Colon (tissue), 2 donors: ENCODE results near the gene LIME1.

Source experiments
- FAIRE-seq: peaks from 2 replicates; lab custom pipeline; 2012; peaks lifted over from hg19 to GRCh38; lab: Jason Lieb, UNC
- donor health status: control.
- donor health status: control.

LIME1 gene

DNA sequence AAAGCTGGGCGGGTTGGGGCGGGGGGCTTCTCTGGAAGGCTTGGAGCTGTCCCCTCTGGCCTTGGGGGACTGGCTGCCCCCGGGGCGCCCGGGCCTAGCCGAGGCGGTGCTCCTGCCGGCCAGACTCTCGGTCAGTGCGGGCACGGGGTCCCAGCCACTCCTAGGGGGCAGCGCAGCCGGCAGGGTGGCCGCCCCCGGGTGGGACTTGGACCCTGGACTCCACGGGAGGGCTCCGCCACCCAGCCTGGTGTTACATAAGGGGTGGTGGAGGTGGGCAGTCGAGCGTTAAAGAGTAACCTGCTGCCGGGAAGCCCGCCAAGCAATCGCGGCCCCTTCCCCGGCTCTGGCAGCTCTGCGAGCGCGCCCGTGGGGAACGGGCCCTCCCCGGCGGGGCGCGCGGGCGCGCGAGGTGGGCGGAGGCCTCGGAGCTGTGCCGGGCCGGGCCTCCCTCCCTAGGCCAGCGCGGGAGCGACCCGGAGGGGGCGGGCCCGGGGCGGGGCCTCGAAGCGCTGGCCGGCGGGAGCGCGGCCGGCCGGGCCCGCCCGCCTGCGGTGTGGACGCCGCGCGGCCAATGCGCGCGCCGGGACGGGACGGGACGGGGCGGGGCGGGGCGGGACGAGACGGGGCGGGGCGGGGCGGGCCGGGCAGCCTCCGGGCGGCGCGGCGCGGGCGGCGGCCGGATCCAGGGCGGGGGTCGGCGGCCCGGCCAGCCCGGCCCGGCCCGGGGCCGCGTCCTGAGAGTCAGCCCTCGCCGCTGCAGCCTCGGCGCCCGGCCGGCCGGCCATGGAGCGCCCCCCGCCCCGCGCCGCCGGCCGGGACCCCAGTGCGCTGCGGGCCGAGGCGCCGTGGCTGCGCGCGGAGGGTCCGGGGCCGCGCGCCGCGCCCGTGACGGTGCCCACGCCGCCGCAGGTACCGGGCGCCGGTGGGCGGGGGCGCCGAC, 2.9 kb downstream of the LIME1 start, which contains the start of gene SLC2A4RG:
TSS of gene SLC2A4RG (plus strand) at position 647 of the 940 bp plus-strand sequence. CDS start at position 784, 137 bp downstream.
- FAIRE-seq: no peak

DNA sequence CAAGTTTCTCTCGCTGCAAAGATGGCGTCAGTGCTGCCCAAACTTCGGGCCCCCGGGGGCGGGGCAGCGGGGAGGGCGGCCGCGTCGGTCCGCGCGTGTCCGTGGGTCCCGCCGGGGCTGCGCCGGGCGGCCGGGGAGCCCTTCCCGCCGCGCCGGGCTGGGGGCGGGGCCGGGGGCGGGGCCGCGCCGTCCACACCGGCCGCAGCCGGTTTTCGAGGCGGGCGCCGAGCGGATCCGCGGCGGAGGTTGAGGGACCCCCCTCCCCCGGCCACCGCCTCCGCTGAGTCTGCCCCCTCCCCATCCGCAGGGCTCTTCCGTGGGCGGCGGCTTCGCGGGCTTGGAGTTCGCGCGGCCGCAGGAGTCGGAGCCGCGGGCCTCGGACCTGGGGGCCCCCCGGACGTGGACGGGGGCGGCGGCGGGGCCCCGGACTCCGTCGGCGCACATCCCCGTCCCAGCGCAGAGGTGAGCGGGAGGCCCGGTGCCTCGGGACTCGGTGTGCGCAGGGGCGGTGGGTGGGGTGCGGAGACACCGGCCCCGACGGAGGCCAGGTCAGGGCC, 3.7 kb downstream of the LIME1 start:
- no peak for FAIRE-seq

DNA sequence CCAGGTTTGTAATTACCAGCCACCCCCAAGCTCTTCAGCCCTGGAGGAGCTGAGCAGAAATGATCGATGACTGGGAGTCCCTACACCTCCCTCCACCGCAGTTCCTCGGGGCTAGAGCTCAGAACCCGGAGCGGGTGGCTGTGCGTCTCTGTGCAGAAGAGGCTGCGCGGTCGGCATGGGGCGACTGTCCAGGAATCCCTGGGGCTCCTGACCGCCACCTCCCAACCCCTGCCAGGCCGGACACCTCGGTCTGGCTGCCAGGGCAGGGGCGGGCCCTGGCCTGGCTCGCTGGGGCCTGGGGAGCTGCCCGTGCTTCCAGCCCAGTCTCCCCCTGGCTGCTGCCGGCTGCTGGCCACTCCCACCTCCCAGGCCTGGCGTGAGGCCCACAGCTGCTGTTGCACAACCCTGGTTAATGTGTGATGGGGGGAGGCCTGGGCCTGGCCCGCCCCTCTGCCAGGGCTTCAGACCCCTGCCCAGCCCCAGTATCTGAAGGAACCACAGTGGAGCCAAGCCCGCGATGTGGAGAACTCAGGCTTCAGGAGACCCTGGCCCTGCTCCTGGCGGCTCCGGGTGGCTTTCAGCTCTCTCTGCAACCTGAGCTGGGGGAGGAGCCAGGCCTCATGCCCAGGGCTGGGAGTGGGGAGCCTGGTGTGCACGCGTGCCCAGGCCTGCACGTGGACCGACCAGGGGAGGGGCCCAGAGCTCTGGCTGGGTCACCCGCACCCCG, 4.3 kb downstream of the LIME1 start:
- no peak for FAIRE-seq

DNA sequence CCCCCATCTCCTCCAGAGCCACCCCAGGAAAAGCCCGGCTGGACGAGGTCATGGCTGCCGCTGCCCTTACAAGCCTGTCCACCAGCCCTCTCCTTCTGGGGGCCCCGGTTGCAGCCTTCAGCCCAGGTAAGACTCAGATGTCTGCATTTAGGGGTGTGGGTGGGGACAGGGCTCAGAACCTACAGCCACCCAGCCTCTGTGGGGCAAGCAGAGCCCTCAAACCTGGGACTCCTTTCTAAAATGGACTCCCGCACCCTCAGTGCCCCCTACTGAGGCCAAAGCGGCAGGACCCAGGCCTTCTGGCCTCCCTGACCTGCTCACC, 4.9 kb downstream of the LIME1 start:
- FAIRE-seq: no peak

DNA sequence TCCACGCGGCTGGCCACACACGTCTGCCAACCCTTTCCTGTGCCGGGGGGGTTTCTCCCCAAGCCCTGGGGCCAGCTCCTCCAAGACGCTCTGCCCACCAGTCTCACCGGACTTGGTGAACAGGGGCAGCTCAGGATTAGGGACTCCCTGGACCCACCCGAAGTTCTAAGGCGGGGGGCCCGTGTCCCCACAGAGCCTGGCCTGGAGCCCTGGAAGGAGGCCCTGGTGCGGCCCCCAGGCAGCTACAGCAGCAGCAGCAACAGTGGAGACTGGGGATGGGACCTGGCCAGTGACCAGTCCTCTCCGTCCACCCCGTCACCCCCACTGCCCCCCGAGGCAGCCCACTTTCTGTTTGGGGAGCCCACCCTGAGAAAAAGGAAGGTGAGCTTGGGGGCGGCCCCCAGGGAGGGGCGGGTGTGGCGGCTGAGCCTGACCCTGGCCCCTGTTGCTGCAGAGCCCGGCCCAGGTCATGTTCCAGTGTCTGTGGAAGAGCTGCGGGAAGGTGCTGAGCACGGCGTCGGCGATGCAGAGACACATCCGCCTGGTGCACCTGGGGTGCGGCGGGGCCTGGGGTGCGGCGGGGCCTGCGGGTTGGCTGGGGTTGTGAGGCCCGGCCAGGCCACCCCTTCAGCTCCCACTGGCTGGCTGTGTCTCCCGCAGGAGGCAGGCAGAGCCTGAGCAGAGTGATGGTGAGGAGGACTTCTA, 5.4 kb downstream of the LIME1 start:
- FAIRE-seq: no peak

DNA sequence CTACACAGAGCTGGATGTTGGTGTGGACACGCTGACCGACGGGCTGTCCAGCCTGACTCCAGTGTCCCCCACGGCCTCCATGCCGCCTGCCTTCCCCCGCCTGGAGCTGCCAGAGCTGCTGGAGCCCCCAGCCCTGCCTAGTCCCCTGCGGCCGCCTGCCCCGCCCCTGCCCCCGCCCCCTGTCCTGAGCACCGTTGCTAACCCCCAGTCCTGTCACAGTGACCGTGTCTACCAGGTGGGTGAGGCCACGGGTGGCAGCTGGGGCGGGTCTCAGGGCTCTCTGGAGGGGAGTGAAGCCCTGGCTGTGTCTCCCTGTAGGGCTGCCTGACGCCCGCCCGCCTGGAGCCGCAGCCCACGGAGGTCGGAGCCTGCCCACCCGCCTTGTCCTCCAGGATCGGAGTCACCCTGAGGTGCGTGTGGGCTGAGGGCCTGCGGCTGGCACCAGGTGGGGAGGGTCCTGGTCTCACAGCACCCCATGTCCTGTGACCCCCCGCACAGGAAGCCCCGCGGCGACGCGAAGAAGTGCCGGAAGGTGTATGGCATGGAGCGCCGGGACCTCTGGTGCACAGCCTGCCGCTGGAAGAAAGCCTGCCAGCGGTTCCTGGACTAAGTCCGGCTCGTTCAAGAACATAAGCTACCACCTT, 6.0 kb downstream of the LIME1 start:
- FAIRE-seq: no peak

DNA sequence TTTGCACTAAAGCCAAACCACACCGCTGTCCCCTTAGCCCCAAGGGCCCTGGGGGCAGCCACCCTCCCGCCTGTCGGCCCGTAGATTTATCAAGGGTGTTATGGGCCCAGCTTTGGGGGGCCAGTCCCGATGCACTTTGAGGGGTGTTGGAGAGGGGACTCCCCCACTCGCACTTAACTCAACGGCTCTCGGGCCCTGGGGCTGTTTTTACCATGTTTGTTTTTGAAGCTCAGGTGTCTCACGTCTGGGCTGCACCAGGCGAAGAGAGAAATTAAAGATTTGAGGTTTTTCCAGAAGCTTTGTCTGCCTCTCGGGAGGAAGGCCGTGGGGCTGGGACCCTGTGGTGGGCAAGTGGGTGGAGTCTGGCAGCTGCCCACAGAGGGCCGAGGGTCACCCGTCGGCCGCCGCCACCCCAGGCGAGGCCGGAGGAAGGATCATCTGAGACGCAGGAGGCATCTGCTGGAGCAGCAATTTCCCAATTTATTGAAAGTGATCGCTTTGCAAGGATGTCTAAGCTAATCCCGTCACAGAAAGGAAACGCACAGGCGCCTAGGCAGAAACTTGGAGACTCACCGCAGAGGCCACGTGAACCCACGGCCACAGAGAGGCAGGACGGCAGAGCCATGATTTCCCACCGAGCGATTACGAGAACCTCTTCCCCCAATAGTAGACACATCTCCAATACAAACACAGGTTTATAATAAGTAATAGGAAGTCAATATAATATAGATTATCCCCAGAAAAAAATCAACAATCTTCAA, 6.9 kb downstream of the LIME1 start:
- no peak for FAIRE-seq

DNA sequence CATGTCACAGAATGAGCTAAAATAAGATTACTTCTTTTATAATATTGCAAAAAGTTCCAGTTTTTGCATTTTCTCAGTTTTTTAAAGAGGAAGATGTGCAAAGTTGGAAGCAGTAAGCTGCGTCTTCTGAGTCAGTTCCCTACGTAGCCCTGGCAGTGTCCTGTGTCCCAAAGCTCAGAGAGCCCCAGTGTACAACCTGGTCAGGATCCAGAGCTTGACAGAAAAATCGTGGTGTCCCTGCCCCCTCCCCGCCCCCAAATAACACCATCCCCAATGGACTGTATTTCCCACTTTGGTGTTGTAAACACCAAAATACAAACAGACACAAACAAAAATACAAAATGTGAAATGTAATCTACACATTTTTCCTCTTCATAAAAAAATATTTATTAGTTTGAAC, 7.7 kb downstream of the LIME1 start:
- FAIRE-seq: no peak

DNA sequence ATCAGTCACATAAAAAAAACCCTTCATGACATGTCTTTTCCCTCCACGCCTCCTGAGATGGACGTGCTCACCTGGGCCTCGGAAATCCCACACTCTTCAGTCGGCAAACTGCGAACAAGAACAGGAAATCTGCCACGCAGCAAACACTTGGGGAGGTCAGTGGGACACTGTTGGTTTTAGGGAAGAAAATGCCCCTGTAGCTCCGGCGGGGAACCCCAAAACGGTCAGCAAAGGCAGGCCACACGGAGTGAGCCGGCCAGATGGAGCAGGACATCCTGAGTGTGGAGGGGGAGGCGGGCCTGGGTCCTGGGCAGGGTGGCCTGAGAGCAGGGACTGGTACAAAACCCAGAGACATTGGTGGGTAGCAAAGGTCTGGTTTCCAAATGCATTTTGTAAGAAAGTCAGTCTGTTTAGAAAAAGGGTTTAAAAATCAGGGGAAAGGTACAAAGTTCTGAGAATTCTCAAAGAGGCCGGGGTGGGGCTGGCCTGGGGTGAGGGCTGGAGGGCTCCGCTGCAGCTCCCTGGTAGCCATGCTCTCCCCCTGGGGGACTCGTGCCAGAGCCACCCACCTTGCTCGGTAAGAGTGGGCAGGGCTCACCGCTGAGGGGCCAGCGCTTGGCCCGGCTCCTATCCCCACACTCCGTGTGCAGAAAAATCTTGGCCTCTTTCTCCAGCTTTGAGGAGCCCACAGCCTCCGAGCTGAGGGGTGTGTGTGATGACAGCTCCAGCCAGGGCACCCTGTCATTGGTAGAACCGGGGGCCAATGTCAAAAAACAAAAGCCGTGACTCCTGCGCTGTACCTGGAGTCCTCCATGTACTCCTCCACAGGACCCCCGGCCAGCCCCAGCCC, 8.3 kb downstream of the LIME1 start:
- no peak for FAIRE-seq

DNA sequence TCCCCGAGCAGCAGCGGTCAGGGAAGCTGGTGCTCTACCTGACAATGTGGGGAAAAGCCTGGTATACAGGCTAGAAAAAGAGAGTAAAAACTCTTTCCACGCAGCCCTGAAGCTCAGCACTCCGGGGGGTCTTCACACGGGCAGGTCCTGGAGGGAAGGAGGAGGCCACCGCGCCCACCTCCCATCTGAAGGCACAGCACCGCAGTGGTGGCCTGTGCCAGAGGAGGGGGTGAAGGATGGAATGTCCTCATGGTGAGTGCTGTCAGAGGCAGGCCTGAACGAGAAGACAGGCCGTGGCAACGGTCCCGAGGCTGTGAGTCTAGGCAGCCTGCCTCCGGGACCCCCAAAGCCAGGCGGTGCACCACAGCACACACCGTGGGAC, 9.0 kb downstream of the LIME1 start:
- FAIRE-seq: no peak

DNA sequence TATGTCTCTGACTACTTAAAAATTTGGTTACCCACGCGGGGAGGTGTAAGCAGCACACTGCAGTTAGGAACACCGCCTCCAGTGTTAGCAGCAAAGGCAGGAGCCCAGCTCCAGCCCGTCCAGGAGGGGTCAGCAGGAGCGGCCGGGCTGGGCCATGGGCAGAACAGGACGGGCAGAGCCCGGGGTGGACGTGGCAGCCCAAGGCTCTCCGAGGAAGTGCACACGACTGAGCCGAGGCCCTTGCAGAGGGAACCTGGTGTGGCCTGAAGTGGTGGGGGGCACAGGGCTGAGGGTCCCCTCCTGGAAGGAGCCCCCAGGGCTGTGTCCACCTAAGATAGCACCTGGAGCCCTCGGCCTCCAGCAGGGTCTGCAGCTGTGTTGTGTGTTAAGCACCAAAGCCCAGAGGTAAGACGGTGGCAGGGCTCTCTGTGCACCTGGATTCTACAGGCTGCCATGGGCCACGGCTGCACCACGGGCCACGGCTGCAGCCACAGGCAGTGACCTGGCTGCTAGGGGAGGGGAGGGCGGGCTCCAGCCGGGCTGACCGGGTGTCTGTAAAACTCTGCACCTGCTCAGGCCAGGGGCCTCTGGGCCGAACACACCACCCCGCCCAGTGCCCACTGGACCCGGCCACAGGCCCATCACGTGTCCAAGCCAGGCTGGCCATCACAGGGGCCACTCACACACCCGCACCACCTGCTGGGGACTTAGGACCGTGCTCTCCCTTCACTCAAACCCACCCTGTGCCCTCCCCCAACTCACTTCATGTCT, 9.7 kb downstream of the LIME1 start:
- no peak for FAIRE-seq

DNA sequence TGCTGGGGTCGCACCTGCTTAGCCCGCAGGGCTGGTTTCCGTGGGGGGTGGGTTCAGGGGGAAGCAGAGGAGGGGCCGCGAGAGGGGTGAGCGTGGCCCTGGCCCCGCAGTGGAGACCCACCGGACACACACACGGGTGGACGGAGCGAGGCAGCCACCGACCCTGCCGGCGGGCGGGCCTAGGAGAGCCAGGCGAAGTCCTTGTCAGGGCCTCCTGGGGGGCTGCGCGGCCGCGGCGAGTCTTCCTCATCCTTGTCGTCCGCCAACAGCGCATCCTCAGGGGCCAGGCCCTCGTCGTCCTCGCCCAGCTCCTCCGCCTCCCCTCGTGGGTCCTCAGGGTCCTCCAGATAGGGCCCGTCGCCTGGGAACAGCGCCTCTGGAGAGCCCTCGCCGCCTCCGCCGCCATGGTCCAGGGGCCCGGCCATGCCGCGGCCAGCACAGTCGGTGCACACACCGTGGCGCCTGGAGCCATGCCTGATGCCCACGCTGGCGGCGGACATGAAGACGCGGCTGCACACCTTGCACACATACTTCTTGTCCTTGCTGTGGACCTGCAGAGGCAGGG, 10.4 kb downstream of the LIME1 start:
- no peak for FAIRE-seq

DNA sequence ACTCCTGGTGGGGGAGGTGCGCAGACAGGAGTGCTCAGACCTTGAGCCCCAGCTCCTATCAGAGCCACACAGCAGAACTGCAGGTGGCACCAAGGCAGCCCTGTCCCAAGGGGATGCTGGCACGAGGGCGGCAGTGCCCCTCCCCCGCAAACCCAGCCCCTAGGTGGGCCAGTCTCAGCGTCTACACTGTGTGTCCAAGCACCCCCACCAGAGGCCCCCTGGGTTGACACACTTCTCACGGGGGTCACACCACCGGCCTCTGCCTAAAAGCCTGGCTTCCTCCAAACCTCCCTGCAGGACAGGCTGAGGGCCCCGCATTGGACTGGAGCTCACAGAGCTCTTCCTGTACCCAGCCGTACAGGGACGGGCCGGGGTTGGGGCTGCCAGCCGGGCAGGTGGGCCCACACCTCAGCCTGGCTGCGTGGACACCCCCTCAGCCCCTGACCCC, 11.2 kb downstream of the LIME1 start:
- FAIRE-seq: no peak

DNA sequence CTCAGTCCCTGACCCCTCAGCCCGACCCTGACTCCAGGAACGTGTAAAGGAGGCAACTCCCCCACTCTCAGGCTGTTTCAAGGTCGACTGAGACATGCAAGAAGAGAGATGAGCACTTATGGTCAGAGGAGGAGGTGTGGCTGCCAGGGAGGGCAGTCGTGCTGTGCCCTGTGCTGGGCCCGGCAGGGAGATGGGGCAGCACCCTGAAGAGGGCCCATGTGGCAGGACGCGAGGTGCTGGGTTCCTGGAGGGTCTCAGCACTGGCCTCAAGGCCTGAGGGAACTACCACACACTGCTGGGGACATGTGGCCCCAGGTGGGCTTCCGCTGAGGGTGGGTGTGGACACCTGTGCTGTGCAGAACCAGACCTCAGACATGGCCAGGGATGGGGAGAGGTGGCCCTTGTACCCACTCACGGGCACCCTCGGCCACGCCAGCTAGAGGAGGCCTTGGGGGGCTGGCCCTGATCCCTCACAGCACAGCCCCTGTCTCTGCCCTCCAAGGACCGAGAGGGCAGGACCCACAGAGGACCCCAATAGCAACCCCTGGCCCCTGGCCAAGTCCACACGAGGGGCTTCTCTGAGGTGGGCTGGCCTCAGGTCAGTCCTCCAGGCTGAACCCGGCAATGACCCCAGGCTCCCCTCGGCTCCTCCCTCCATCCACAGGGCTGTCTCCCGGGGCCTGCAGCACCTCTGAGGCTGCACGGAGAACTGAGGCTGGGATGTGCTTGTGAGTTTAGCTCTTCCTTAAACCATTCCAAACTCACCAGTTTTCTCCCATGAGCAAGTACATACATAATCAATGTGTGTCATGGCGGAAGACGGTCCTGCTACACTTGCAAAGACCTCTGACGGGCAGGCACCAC, 11.8 kb downstream of the LIME1 start:
- FAIRE-seq: no peak

DNA sequence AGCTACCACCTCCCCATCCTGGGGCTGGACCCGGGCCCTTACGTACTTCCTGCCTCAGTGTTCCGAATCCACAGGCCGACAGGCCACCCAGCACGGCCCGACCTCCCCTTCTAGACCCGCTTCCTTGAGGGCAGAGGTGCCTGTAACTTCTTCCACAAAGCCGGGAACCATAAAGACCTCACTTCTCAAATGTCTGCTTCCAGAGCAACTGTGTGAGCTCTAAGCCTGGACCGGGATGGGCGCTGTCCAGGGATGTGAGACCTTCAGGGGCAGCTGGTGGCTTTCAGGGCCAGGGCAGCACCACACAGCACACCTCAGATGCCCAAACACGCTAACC, 12.4 kb downstream of the LIME1 start:
- FAIRE-seq: no peak

DNA sequence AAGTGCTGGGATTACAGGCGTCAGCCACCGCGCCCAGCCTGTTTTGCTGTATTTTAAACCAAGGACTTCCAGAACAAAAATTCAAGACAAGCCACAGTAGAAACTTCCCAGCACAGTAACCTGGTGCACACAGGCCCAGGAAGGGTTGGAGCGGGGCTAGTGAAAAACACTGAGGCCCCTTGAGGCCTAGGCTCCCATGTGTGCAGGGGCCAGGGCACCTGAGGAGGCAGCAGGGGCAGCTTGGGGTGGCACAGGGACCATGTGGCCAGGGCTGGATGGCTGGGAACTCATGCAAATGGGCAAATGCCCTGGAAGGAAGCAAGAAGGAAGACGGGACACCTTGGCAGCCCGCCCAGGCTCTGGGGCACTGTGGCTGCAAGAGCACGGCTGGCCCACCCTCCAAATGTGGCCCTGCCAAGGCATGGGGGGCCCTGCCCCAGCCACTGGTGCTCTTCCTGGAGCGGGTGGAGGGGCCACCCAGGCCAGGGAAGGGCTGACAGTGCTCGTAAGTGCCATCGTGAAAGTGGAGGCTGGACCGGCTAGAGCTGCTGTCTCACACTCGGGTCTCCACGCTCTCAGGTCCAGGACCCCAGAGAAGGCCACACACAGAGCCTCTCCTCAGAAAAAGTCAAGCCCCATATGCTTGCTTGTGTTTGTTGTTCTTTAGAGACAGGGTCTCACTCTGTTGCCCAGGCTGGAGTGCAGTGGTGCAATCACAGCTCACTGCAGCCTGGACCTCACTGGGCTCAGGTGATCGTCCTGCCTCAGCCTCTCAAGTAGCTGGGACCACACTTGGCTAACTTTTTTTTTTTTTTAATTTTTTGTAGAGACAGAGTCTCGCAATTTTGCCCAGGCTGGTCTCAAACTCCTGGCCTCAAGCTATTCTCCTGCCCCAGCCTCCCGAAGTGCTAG, 13.4 kb downstream of the LIME1 start:
- no peak for FAIRE-seq

DNA sequence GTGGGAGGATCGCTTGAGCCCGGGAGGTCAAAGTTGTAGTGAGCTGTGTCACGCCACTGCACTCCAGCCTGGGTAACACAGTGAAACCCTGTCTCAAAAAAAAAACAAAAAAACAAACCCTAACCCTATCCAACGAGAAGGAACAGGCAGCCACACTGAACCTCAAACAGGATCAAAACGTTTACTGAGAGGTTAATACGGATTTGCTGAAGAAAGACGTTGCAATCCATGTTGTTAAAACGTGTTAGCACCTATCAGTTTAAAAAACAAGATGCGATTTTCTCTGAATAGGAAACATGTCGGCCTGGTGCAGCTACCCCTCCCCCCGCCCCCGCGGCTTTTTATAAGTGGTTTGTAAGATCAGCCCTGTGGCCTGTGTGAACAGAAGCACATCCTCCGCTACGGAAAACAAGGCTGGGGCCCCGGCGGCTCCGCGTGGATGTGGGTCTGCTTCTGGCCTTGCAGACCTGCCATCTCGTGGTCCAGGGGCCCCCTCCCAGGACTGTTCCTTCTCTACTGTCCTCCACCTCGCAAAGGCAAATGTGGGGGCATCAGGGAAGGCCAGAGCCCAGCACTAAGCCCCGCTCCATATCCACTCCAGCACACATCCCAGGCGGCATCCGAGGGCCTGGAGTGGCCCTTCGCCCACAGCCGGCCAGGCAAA, 14.5 kb downstream of the LIME1 start:
- FAIRE-seq: no peak
